Neuron (in vitro differentiated cells): Measurements from ENCODE around the gene RARB.

Experiments used
- H2AFZ ChIP-seq: one replicate; pipeline ENCODE4 v1.6.1; 2013; ENCODE audit warnings: low read depth, mild to moderate bottlenecking, inconsistent platforms, low read length, moderate library complexity
- H3K27me3 ChIP-seq: one replicate; pipeline ENCODE4 v1.6.1; 2013; ENCODE audit warnings: low read length; ENCODE audit not compliant: insufficient read depth
- H3K36me3 ChIP-seq: one replicate; pipeline ENCODE4 v1.6.1; 2013; ENCODE audit warnings: low read length; ENCODE audit not compliant: insufficient read depth
- H3K4me1 ChIP-seq: one replicate; pipeline ENCODE4 v1.6.1; 2013; ENCODE audit warnings: low read length; ENCODE audit not compliant: insufficient read depth
- H3K4me3 ChIP-seq: 2 replicates; pipeline ENCODE4 v1.5.1; 2013; ENCODE audit warnings: mild to moderate bottlenecking, low read length, moderate library complexity
- H3K9me3 ChIP-seq: one replicate; pipeline ENCODE4 v1.6.1; 2013; ENCODE audit warnings: low read length

RARB gene

GRCh38 chr3:25427563-25427941, 511 bp upstream of the RARB start:
- Histone ChIP-seq H3K36me3 (no peaks in the 10 kb centered on the region), H3K9me3 (no peaks in the 10 kb centered on the region), H2AFZ (peak overlapping the region; percentile 65), H3K4me1 (peaks cover 54% of the 10 kb centered on the region), H3K27me3 (no peaks in the 10 kb centered on the region), H3K4me3 (peak overlapping the region; percentile 73)

GRCh38 chr3:25428789-25429335, 799 bp downstream of the RARB start:
- peak overlapping the region; percentile 73 for H3K4me3 ChIP-seq
- H2AFZ ChIP-seq, result no peak overlapping the region
- peaks cover 60% of the 10 kb centered on the region for H3K4me1 ChIP-seq
- no peaks in the 10 kb centered on the region for H3K9me3 ChIP-seq
- H3K36me3 ChIP-seq, result no peaks in the 10 kb centered on the region
- H3K27me3 ChIP-seq, result no peaks in the 10 kb centered on the region

GRCh38 chr3:25429361-25430286, 1.6 kb downstream of the RARB start:
- Histone ChIP-seq H3K4me3 (no peak overlapping the region), H2AFZ (no peak overlapping the region), H3K4me1 (peaks cover 55% of the 10 kb centered on the region), H3K9me3 (no peaks in the 10 kb centered on the region), H3K27me3 (no peaks in the 10 kb centered on the region), H3K36me3 (no peaks in the 10 kb centered on the region)

- no peaks in the 10 kb centered on the region for H3K9me3 ChIP-seq
- no peaks in the 10 kb centered on the region for H3K27me3 ChIP-seq
- no peak overlapping the region for H2AFZ ChIP-seq
- H3K4me1 ChIP-seq, result peaks cover 53% of the 10 kb centered on the region
- no peak overlapping the region for H3K4me3 ChIP-seq
- no peaks in the 10 kb centered on the region for H3K36me3 ChIP-seq
These were observed 2.3 kb downstream of the RARB start for GRCh38 chr3:25430287-25430934.

- no peak overlapping the region for H3K4me3 ChIP-seq
These were observed 3.1 kb downstream of the RARB start for GRCh38 chr3:25430935-25431770.

GRCh38 chr3:25432176-25432720, 4.2 kb downstream of the RARB start:
- Histone ChIP-seq H3K4me3 (no peak overlapping the region), H3K4me1 (peaks cover 37% of the 10 kb centered on the region), H3K27me3 (no peaks in the 10 kb centered on the region), H2AFZ (no peak overlapping the region), H3K9me3 (no peaks in the 10 kb centered on the region), H3K36me3 (no peaks in the 10 kb centered on the region)

More at GRCh38 chr3:25430935-25431770, 3.1 kb downstream of the RARB start:
- H3K27me3 ChIP-seq, result no peaks in the 10 kb centered on the region
- H3K36me3 ChIP-seq, result no peaks in the 10 kb centered on the region
- H3K9me3 ChIP-seq, result no peaks in the 10 kb centered on the region
- H2AFZ ChIP-seq, result no peak overlapping the region
- H3K4me1 ChIP-seq, result peaks cover 47% of the 10 kb centered on the region

- Histone ChIP-seq H3K36me3 (no peaks in the 10 kb centered on the region), H3K9me3 (no peaks in the 10 kb centered on the region), H3K4me3 (no peak overlapping the region), H3K4me1 (peaks cover 34% of the 10 kb centered on the region), H2AFZ (no peak overlapping the region), H3K27me3 (no peaks in the 10 kb centered on the region)
These were observed 5.0 kb downstream of the RARB start for GRCh38 chr3:25433106-25433505.

- Histone ChIP-seq H3K4me3 (no peak overlapping the region), H3K4me1 (peaks cover 28% of the 10 kb centered on the region), H3K36me3 (no peaks in the 10 kb centered on the region), H3K9me3 (no peaks in the 10 kb centered on the region), H2AFZ (no peak overlapping the region), H3K27me3 (no peaks in the 10 kb centered on the region)
These were observed 5.8 kb downstream of the RARB start for GRCh38 chr3:25433868-25434267.

GRCh38 chr3:25437953-25438352, 9.9 kb downstream of the RARB start:
- Histone ChIP-seq H3K4me1 (peaks cover 10% of the 10 kb centered on the region), H3K9me3 (no peaks in the 10 kb centered on the region), H3K4me3 (no peak overlapping the region), H2AFZ (no peak overlapping the region), H3K36me3 (no peaks in the 10 kb centered on the region), H3K27me3 (no peaks in the 10 kb centered on the region)

- Histone ChIP-seq H3K9me3 (no peaks in the 10 kb centered on the region), H3K36me3 (no peaks in the 10 kb centered on the region), H3K27me3 (no peaks in the 10 kb centered on the region), H3K4me1 (peaks cover 1% of the 10 kb centered on the region), H3K4me3 (no peak overlapping the region), H2AFZ (no peak overlapping the region)
These were observed 10.9 kb downstream of the RARB start for GRCh38 chr3:25438791-25439555.

- Histone ChIP-seq H3K4me1 (no peaks in the 10 kb centered on the region), H3K4me3 (no peak overlapping the region), H3K9me3 (no peaks in the 10 kb centered on the region), H3K27me3 (no peaks in the 10 kb centered on the region), H2AFZ (no peak overlapping the region), H3K36me3 (no peaks in the 10 kb centered on the region)
These were observed 13.3 kb downstream of the RARB start for GRCh38 chr3:25441234-25441856.

- no peaks in the 10 kb centered on the region for H3K27me3 ChIP-seq
- no peaks in the 10 kb centered on the region for H3K4me1 ChIP-seq
- no peak overlapping the region for H2AFZ ChIP-seq
- no peak overlapping the region for H3K4me3 ChIP-seq
- H3K9me3 ChIP-seq, result no peaks in the 10 kb centered on the region
- no peaks in the 10 kb centered on the region for H3K36me3 ChIP-seq
These were observed 14.4 kb downstream of the RARB start for GRCh38 chr3:25442486-25442885.
